Measurements from ENCODE around the gene GPR150.

- TF ChIP-seq POLR2A (IDR thresholded peaks at IDR 0.05) (no peak), CTCF (IDR thresholded peaks at IDR 0.05) (no peak), POLR2AphosphoS5 (IDR thresholded peaks at IDR 0.05) (no peak)
Observed at GRCh38 chr5:95669985-95670384, 50.1 kb downstream of the GPR150 start.
